IMR-90 (cell line): ENCODE data around the gene AMPD1.

Source experiments
- POLR2A ChIP-seq: IDR thresholded peaks from 2 replicates; pipeline ENCODE4 v1.6.1; 2012; ENCODE audit warnings: mild to moderate bottlenecking, low read depth, low read length
- RFX5 ChIP-seq: IDR thresholded peaks from 2 replicates; pipeline ENCODE4 v1.8.0; 2012; ENCODE audit warnings: low read depth, mild to moderate bottlenecking, low read length, moderate library complexity
- TF ChIP-seq, protein P1 (sequence below): conservative IDR thresholded peaks from 2 replicates; pipeline ENCODE4 v1.5.1; 2012; ENCODE audit warnings: mild to moderate bottlenecking, low read depth, low read length, improper control_type of control experiment
- TF ChIP-seq, protein P2 (sequence below): fragments of 150-350 bp; IDR thresholded peaks from 2 replicates; pipeline ENCODE4 v1.6.1; 2017; ENCODE audit warnings: mild to moderate bottlenecking, antibody characterized with exemption, low read length, low read depth

DNA sequence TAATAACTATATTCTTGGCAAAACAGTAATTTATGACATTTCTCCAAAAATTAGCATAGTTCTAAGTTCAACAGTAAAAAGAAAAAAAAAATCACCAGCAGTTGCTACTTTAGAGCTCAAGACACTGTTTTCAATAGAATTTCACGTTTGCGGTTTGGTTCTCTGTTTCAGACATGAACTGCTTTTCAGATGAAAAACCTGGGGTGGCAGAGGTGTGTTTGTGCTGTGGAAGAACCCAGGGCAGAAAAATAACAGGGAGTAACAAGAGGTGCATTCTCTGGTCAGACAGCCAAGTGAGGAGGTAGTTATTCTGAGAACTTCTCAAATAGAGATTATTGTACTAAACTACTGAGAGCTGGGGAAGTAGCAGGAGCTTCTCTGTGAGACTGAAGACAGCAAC, 12.3 kb upstream of the AMPD1 start:
- TF ChIP-seq, protein P1, sequence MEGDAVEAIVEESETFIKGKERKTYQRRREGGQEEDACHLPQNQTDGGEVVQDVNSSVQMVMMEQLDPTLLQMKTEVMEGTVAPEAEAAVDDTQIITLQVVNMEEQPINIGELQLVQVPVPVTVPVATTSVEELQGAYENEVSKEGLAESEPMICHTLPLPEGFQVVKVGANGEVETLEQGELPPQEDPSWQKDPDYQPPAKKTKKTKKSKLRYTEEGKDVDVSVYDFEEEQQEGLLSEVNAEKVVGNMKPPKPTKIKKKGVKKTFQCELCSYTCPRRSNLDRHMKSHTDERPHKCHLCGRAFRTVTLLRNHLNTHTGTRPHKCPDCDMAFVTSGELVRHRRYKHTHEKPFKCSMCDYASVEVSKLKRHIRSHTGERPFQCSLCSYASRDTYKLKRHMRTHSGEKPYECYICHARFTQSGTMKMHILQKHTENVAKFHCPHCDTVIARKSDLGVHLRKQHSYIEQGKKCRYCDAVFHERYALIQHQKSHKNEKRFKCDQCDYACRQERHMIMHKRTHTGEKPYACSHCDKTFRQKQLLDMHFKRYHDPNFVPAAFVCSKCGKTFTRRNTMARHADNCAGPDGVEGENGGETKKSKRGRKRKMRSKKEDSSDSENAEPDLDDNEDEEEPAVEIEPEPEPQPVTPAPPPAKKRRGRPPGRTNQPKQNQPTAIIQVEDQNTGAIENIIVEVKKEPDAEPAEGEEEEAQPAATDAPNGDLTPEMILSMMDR, result no peak
- TF ChIP-seq POLR2A (no peak), RFX5 (no peak)
- TF ChIP-seq, protein P2, sequence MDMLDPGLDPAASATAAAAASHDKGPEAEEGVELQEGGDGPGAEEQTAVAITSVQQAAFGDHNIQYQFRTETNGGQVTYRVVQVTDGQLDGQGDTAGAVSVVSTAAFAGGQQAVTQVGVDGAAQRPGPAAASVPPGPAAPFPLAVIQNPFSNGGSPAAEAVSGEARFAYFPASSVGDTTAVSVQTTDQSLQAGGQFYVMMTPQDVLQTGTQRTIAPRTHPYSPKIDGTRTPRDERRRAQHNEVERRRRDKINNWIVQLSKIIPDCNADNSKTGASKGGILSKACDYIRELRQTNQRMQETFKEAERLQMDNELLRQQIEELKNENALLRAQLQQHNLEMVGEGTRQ, result no peak
